Measurements from ENCODE around the gene KRI1.

The KRI1 gene

GRCh38 chr19:10516064-10516385 is 49.8 kb downstream of the KRI1 start:
- no peak for ATAC-seq
- TF ChIP-seq ARNTL (CRISPR knock-in tag; IDR thresholded peaks at IDR 0.05; ENCODE audit: borderline replicate concordance, low read depth) (no peak), ZFP30 (CRISPR knock-in tag; IDR thresholded peaks at IDR 0.05) (no peak), ZC3H10 (CRISPR knock-in tag; IDR thresholded peaks at IDR 0.05) (no peak), OSR1 (CRISPR knock-in tag; IDR thresholded peaks at IDR 0.05) (no peak), TSHZ2 (CRISPR knock-in tag; IDR thresholded peaks at IDR 0.05) (no peak), BACH2 (CRISPR knock-in tag; IDR thresholded peaks at IDR 0.05; ENCODE audit: borderline replicate concordance) (no peak), ZNF565 (CRISPR knock-in tag; conservative IDR thresholded peaks at IDR 0.05; ENCODE audit: low read depth) (no peak), POU6F1 (CRISPR knock-in tag; IDR thresholded peaks at IDR 0.05; ENCODE audit: borderline replicate concordance, low read depth) (no peak), SNAI2 (CRISPR knock-in tag; IDR thresholded peaks at IDR 0.05) (no peak), TCF4 (CRISPR knock-in tag; IDR thresholded peaks at IDR 0.05; ENCODE audit: borderline replicate concordance) (no peak), ISL1 (CRISPR knock-in tag; IDR thresholded peaks at IDR 0.05) (no peak), ESRRG (CRISPR knock-in tag; IDR thresholded peaks at IDR 0.05) (no peak), PPARA (CRISPR knock-in tag; IDR thresholded peaks at IDR 0.05; ENCODE audit: borderline replicate concordance) (no peak), RARB (CRISPR knock-in tag; IDR thresholded peaks at IDR 0.05) (no peak), ZFP3 (CRISPR knock-in tag; IDR thresholded peaks at IDR 0.05) (no peak), PATZ1 (CRISPR knock-in tag; IDR thresholded peaks at IDR 0.05; ENCODE audit: borderline replicate concordance) (no peak), CSRNP3 (CRISPR knock-in tag; IDR thresholded peaks at IDR 0.05) (no peak), ZNF70 (CRISPR knock-in tag; IDR thresholded peaks at IDR 0.05) (no peak)
- TF ChIP-seq, protein P1, sequence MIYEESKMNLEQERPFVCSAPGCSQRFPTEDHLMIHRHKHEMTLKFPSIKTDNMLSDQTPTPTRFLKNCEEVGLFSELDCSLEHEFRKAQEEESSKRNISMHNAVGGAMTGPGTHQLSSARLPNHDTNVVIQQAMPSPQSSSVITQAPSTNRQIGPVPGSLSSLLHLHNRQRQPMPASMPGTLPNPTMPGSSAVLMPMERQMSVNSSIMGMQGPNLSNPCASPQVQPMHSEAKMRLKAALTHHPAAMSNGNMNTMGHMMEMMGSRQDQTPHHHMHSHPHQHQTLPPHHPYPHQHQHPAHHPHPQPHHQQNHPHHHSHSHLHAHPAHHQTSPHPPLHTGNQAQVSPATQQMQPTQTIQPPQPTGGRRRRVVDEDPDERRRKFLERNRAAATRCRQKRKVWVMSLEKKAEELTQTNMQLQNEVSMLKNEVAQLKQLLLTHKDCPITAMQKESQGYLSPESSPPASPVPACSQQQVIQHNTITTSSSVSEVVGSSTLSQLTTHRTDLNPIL (CRISPR knock-in tag; IDR thresholded peaks at IDR 0.05; ENCODE audit: low read depth), result no peak

GRCh38 chr19:10514211-10515145 is 51.3 kb downstream of the KRI1 start:
- TF ChIP-seq ESRRG (CRISPR knock-in tag; IDR thresholded peaks at IDR 0.05) (no peak), OSR1 (CRISPR knock-in tag; IDR thresholded peaks at IDR 0.05) (no peak), ISL1 (CRISPR knock-in tag; IDR thresholded peaks at IDR 0.05) (no peak), ZC3H10 (CRISPR knock-in tag; IDR thresholded peaks at IDR 0.05) (no peak), ZNF8 (CRISPR knock-in tag; IDR thresholded peaks at IDR 0.05) (no peak), ARNTL (CRISPR knock-in tag; IDR thresholded peaks at IDR 0.05; ENCODE audit: borderline replicate concordance, low read depth) (no peak), TOX (CRISPR knock-in tag; IDR thresholded peaks at IDR 0.05; ENCODE audit: borderline replicate concordance) (no peak), ZNF565 (CRISPR knock-in tag; conservative IDR thresholded peaks at IDR 0.05; ENCODE audit: low read depth) (no peak), BACH2 (CRISPR knock-in tag; IDR thresholded peaks at IDR 0.05; ENCODE audit: borderline replicate concordance) (no peak), TSHZ2 (CRISPR knock-in tag; IDR thresholded peaks at IDR 0.05) (no peak), ZNF70 (CRISPR knock-in tag; IDR thresholded peaks at IDR 0.05) (no peak), CSDC2 (CRISPR knock-in tag; IDR thresholded peaks at IDR 0.05) (no peak), RARB (CRISPR knock-in tag; IDR thresholded peaks at IDR 0.05) (no peak)

More at GRCh38 chr19:10514211-10515145, 51.3 kb downstream of the KRI1 start:
- ATAC-seq, result no peak
